GM12878 (cell line): ENCODE data around the gene ITPKB. TPM values are rescaled to one million over a fixed set of nuclear protein-coding genes. Genes with fewer than 3 reads are reported as not detected.

Experiments
- BCLAF1 ChIP-seq: fragments of 450-650 bp; IDR thresholded peaks from 2 replicates; pipeline ENCODE4 v1.6.1; 2017; ENCODE audit warnings: antibody characterized with exemption, mild to moderate bottlenecking, moderate library complexity
- CREM ChIP-seq: IDR thresholded peaks from 2 replicates; pipeline ENCODE4 v1.6.1; 2014; ENCODE audit warnings: antibody characterized with exemption, low read depth
- JUNB ChIP-seq: IDR thresholded peaks from 2 replicates; pipeline ENCODE4 v1.6.1; 2016; ENCODE audit warnings: antibody characterized with exemption, mild to moderate bottlenecking
- KAT2A ChIP-seq: conservative IDR thresholded peaks from 2 replicates; pipeline ENCODE4 v1.6.1; 2011; ENCODE audit warnings: low read depth, low read length; ENCODE audit not compliant: control insufficient read depth
- NFIC ChIP-seq: IDR thresholded peaks from 2 replicates; pipeline ENCODE4 v1.6.1; 2012; ENCODE audit warnings: low read depth, mild to moderate bottlenecking, inconsistent platforms, low read length, moderate library complexity
- NFXL1 ChIP-seq: fragments of 450-650 bp; IDR thresholded peaks from 2 replicates; pipeline ENCODE4 v1.6.1; 2017; ENCODE audit warnings: antibody characterized with exemption, mild to moderate bottlenecking, borderline replicate concordance
- NR2C1 ChIP-seq: fragments of 450-650 bp; IDR thresholded peaks from 2 replicates; pipeline ENCODE4 v1.6.1; 2017; ENCODE audit warnings: antibody characterized with exemption, mild to moderate bottlenecking, moderate library complexity
- NRF1 ChIP-seq: conservative IDR thresholded peaks from 2 replicates; pipeline ENCODE4 v1.6.1; 2011; ENCODE audit warnings: mild to moderate bottlenecking, low read depth, low read length, improper control_type of control experiment
- RCOR1 ChIP-seq: conservative IDR thresholded peaks from 2 replicates; pipeline ENCODE4 v1.6.1; 2012; ENCODE audit warnings: low read depth, low read length, improper control_type of control experiment
- SMC3 ChIP-seq: IDR thresholded peaks from 2 replicates; pipeline ENCODE4 v1.6.1; 2011; ENCODE audit warnings: low read length, improper control_type of control experiment, borderline replicate concordance
- SREBF1 ChIP-seq: IDR thresholded peaks from 2 replicates; pipeline ENCODE4 v1.6.1; 2012; ENCODE audit warnings: mild to moderate bottlenecking, low read length
- SRF ChIP-seq, 2 experiments: IDR thresholded peaks; 2 replicates each; pipeline ENCODE4 v1.6.1; 2011; ENCODE audit warnings: low read depth in 2 of 2, low read length in 2 of 2, mild to moderate bottlenecking in 1 of 2, moderate library complexity in 1 of 2
- YBX1 ChIP-seq: fragments of 450-650 bp; IDR thresholded peaks from 2 replicates; pipeline ENCODE4 v1.6.1; 2016; ENCODE audit warnings: antibody characterized with exemption
- YY1 ChIP-seq: IDR thresholded peaks from 2 replicates; pipeline ENCODE4 v1.6.1; 2011; ENCODE audit warnings: low read depth, mild to moderate bottlenecking, low read length
- ZBTB33 ChIP-seq: fragments of 450-650 bp; IDR thresholded peaks from 2 replicates; pipeline ENCODE4 v1.6.1; 2017; ENCODE audit warnings: mild to moderate bottlenecking
- ZNF217 ChIP-seq: fragments of 450-650 bp; IDR thresholded peaks from 2 replicates; pipeline ENCODE4 v1.6.1; 2017; ENCODE audit warnings: antibody characterized with exemption, mild to moderate bottlenecking
- ZNF384 ChIP-seq: IDR thresholded peaks from 2 replicates; pipeline ENCODE4 v1.6.1; 2012; ENCODE audit warnings: low read depth, mild to moderate bottlenecking, low read length, improper control_type of control experiment, borderline replicate concordance
- polyA plus RNA-seq, 11 experiments: library from polyadenylated mRNA; depleted of rRNA in 4 of 11; unstranded in 6 of 11; stranded (reverse) in 5 of 11; fragments of >200 nt; fragmentation: Nextera tagmentation in 4 of 11; fragmentation: Illumina TruSeq in 1 of 11; extraction: Ambion mirVana in 4 of 11; extraction: Trizol in 1 of 11; gene quantifications; 1 replicate in 1 of 11; 2 replicates in 10 of 11; pipeline versions ENCODE4 v1.2.1 to v1.2.3, GENCODE V29; 2011 to 2016; ENCODE audit warnings: inconsistent platforms in 2 of 11, missing spikeins in 2 of 11, low read depth in 1 of 11
- total RNA-seq, 4 experiments: library from RNA; depleted of rRNA in 3 of 4; stranded (reverse); fragments of >200 nt in 3 of 4; fragmentation: Illumina TruSeq in 1 of 4; extraction: Trizol in 1 of 4; gene quantifications; 2 replicates each; pipeline versions ENCODE4 v1.2.1 to v1.2.3, GENCODE V29; 2013 to 2021
- TF ChIP-seq, protein P1 (sequence below): IDR thresholded peaks from 2 replicates; pipeline ENCODE4 v1.6.1; 2012; ENCODE audit warnings: low read depth, low read length, improper control_type of control experiment

ITPKB gene
- total and polyA plus RNA-seq, 10 of the 15 experiments (the other 5 are each of a cell fraction or from before 2014, with no cell fraction given), result 1.3 to 38.7 (median 12.9) TPM

DNA sequence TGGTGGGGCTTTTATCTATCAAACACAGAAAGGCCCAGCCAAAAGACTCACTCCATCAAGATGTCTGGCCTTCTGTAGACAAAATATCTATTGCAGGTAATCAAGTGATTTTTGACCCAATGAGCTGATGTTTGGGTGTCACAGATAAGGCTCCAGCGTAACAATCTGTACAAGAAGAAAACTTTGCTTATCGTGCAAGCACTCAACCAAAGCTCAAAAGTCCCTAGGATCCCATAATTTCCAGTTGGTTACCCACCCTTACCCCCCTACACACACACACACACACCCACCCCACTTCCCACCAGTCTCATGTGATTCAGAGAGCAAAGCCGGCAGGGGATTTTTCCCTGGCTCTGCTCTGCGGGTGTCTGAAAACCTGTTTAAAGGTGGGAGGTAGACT, 5.8 kb downstream of the ITPKB start (continued):
- TF ChIP-seq KAT2A (no peak), YY1 (no peak), ZNF384 (no peak), SRF (IDR thresholded peaks at IDR 0.05; ENCODE audit: low read depth in 2 of 2, low read length in 2 of 2) (no peak), NFIC (peak; percentile 73), SMC3 (no peak), NR2C1 (no peak), CREM (0 out of 2 replicates have a peak, but pooled peaks have one; percentile 17), NRF1 (no peak), RCOR1 (no peak), BCLAF1 (no peak), NFXL1 (no peak), YBX1 (no peak), SREBF1 (no peak), ZBTB33 (no peak), JUNB (no peak), ZNF217 (no peak)
- TF ChIP-seq, protein P1, sequence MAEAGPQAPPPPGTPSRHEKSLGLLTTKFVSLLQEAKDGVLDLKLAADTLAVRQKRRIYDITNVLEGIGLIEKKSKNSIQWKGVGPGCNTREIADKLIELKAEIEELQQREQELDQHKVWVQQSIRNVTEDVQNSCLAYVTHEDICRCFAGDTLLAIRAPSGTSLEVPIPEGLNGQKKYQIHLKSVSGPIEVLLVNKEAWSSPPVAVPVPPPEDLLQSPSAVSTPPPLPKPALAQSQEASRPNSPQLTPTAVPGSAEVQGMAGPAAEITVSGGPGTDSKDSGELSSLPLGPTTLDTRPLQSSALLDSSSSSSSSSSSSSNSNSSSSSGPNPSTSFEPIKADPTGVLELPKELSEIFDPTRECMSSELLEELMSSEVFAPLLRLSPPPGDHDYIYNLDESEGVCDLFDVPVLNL, result no peak
